ENCODE data around the gene ZNF761.
"Not testable (repeated sequence)": the region's sequence is repeated elsewhere in the genome, so short reads cannot be mapped to it uniquely, and the experiment has no call there.

ZNF761 gene

DNA sequence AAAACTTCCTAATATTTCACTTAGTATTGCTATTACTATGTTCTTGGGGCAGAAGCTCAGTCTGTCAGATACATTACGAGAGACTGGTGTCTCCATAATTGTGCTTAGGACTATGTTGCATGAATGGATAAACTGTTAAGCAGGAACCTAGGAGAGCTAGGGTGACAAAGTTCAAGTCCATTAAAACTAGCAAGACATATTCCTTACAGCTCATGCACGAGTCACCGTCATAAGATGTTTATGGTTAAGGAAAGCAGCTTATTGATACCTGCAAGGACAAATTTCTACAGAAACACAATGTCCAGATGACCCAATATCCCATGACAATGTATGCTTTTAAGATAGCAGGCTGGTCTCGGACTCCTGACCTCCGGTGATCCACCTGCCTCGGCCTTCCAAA lies 30.1 kb downstream of the ZNF761 start:
- DNase-seq = no peak

GRCh38 chr19:53462861-53463260 lies 31.1 kb downstream of the ZNF761 start:
- DNase-seq = peak; percentile 58

GRCh38 chr19:53463263-53463662 lies 31.5 kb downstream of the ZNF761 start:
- DNase-seq = peak; percentile 91

GRCh38 chr19:53466726-53467484 lies 35.1 kb downstream of the ZNF761 start:
- no peak for DNase-seq

DNA sequence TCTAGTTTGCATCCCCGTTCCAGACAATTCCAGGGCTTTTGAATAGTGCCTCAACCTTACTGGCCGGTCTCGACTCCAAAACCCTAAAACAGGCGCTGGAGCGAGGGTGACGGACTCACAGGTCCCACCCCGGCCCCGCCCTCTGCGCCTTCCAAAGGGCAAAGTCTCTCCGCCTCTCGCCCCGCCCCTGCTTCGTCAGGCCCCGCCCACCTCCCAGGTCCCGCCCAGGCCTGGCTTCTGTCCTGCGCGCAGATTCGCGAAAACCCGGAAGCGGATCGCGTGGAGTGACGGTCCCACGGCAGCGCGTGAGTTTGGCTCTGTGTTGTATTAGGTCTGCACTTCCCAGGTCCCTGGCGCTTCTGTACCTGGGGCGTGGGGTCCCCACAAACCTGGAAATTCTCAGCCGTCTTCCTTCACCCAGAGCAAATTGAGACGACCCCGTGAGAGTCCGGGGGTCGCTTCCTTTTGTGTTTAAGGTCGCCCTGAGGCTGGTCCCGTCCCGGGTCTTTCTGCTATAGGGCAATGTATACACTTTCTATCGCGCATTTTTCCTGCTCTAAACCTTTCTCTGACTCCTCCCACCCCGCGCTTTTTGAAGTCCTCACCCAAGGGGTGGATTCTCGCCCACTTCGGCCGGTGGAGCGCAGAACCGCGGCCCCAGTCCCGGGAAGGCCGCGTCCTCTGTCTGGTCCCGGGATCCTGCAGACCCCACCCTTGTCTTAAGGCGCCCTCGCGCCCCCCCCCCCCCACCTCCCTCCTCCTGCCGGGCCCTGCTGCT lies 35.9 kb downstream of the ZNF761 start, which contains the start of gene ZNF813:
Gene ZNF813 (plus strand): TSS at position 249 of the 778 bp plus-strand sequence. CDS start 16,090 bp downstream, outside the sequence.
- DNase-seq = peak; percentile 97

DNA sequence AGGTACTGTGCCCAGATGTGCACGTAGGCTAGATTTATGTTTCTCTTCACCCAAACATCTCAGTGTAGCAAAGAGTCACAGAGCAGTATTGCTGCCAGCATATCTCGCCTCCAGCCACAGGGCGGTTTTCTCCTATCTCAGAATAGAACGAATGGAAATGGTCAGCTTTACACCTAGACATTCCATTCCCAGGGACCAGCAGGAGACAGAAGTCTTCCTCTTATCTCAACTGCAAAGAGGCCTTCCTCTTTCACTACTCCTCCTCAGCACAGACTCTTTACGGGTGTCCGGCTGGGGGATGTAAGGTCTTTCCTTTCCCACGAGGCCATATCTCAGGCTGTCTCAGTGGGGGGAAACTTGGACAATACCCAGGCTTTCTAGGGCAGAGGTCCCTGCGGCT lies 36.8 kb downstream of the ZNF761 start:
- not testable (repeated sequence) for DNase-seq

DNA sequence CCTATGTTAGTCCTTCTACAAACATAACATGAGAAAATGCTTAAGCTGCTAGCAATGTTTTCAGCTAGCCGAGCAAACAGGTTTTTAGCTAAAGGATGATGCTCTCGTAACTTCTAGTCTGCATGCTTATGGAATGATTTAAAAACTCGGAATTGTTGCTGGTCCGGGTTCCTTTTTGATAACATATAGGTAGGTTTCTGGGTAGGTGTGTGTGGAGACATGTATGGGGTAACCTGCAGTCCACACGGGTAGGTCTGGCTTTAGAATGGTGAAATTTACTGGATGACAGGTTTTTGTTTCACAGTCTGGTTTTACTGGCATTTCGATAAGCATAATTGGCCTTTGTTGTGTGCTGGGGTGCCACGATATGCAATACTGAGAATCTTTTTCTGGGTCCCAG lies 40.1 kb downstream of the ZNF761 start:
- no peak for DNase-seq

DNA sequence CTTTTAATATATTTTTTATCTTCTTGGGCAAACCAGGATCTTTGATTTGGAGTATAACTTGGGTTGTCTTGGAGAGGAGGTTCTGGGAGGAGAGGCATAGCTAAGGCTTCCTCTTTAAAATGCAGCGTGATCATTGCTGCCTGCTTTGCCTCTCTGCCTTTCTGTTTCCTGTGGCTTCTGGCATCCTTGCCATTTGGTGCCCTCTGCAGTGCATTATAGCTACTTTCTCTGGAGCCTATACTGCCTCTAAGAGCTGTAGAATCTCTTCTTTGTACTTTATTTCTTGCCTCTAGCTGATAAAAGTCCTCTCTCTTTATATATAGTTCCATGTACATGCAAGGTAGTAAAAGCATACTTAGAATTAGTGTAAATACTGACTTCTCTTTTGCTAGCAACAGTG lies 43.0 kb downstream of the ZNF761 start:
- DNase-seq = not testable (repeated sequence)

- DNase-seq = not testable (repeated sequence)
These were observed 43.7 kb downstream of the ZNF761 start for GRCh38 chr19:53475470-53475869.

GRCh38 chr19:53483751-53484150 lies 52.0 kb downstream of the ZNF761 start:
- not testable (repeated sequence) for DNase-seq

DNA sequence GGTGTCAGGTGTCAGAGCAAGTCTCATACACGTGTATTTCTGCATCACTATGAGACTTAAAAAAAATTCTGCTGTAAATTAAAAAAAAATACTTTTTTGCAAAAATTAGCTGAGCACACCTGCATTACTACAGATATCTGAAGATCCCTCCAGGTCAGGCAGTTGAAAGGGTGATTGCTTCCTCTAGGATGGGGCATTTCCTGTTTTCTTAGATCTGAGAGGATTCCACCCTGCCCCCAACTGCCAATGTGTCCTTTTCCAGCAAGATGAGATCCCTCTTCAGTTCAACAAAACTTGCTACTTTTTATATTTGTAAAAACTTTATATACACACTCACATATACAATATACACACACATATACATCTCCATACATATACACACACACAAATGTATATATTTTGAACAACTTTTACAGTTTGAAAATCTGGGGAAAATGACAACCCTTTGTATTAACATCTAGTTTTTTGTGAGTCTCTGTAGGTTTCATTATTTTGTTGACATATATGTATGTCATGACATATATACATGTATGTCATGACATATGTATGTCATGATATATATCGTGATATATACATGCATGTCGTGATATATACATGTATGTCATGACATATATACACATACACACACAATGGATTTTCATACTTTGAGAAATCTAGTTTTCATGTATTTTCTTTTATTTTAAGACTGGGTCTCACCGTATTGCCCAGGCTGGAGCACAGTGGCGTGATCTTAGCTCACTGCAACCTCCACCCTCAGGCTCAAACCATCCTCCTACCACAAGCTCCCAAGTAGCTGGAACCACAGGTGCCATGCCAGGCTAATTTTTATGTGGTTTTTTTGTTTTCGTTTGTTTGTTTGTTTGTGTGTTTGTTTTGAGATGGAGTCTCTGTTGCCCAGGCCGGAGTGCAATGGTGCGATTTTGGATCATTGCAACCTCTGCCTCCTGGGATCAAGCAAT lies 53.5 kb downstream of the ZNF761 start:
- DNase-seq = peak; percentile 20

DNA sequence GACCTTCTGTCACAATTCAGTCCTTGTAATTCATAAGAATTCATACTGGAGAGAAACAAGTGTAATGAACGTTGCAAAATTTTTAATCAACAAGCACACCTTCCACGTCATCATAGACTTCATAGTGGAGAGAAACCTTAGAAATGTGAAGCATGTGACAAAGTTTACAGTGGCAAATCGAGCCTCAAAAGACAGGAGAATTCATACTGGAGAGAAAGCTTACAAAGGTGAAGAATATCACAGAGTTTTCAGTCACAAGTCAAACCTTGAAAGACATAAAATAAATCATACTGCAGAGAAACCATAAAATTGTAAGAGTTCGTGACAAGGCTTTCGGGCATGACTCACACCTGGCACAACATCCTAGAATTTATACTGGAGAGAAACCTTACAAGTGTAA lies 60.4 kb downstream of the ZNF761 start:
- DNase-seq = no peak

DNA sequence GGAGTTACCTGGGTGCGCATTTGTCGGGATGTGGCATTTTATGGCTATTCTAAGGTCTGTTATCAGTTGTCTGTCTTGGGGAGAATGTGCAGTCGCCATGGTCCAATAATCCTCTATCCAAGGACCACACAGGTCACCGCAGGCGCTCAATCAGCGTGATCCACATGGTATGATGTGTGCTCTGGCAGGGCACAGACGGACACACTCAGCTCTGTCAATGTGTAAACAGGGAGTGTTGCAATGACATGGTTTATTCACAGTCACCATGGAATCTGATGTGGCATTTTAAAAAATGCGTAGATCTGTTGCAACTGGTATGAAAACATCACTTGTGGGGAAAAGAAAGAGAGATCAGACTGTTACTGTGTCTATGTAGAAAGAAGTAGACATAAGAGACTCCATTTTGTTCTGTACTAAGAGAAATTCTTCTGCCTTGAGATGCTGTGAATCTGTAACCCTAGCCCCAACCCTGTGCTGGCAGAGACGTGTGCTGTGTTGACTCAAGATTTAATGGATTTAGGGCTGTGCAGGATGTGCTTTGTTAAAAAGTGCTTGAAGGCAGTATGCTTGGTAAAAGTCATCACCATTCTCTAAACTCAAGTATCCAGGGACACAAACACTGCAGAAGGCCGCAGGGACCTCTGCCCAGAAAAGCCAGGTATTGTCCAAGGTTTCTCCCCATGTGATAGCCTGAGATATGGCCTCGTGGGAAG lies 65.7 kb downstream of the ZNF761 start:
- not testable (repeated sequence) for DNase-seq

- DNase-seq = not testable (repeated sequence)
These were observed 66.2 kb downstream of the ZNF761 start for GRCh38 chr19:53498024-53498395.

DNA sequence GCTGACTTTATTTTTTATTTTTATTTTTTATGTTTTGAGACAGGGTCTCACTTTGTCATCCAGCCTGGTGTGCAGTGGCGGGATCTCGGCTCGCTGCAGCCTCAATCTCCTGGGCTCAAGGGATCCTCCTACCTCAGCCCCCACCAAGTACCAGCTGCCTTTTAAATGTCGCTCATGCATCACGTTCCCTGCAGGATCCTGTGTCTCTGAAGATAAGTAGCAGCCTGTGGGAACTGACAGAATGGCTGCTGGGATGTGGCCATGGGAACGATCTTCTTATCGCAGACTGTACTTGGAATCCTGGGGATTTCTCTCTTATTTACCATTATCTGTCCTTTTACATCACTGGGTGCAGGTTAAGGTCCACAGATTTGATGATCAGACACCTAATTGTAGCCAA lies 71.4 kb downstream of the ZNF761 start:
- DNase-seq = peak; percentile 64

DNA sequence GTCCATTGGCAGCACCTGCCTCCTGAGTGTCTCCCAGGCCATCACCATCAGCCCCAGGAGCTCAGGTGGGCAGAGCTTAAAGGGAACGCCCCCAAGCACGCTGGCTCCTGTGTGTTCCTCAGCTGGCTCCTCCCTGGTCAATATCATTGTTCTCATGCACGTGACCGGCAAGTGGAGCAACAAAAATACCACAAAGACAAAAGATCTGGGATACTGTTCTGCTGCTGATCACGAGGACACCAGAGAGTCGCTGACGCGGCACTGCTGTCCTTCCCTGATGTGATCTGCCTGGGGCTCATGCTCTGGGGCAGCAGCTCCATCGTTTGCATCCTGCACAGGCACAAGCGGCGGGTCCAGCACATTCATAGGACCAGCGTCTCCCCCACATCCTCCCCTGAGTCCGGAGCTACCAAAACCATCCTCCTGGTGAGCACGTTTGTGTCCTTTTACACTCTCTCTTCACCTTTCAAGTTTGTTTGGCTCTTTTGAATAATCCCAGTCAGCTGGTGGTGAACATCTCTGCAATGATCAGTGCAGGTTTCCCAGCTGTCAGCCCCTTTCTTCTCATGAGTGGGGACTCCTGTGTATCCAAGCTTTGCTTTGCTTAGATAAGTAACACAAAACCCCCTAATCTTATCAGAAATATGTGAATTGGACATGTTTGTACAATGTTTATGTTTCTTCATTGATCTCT lies 72.0 kb downstream of the ZNF761 start:
- DNase-seq = peak; percentile 70

DNA sequence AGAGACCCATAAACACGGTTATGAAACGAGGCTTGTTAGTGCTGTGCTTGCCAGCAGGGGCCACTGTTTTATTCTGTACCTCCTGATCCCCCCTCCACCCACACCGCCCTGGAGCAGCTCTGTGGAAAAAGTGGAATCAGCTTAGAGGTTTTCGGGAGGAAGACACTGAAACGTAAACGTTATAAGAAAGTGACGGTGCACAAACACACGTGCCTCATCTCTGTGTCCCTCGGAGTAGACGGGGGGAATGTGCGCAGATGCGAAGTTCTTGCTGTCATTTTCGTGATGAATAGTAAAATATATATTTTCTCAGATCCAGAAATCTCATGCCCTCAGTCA lies 72.5 kb downstream of the ZNF761 start:
- peak; percentile 79 for DNase-seq

- DNase-seq = peak; percentile 30
These were observed 73.1 kb downstream of the ZNF761 start for GRCh38 chr19:53504885-53505284.

DNA sequence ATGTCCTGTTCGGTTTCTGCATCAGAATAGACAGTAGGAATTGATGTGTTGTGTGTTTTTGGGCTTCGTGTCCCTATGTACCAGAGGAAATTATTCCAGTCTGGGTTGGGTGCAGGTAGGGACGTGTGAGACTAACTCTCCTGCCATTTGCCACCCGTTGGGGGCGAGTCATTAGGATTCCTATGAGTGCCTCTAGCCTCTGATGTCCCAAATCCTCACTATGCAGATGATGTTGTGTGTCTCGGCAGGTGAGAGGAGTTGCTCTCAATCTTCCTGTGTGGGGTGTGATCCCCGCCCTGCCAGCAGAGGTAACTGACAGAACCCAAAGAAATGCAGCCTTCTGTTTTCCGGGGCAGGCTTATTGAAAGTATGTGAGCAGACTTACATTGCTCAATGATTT lies 74.9 kb downstream of the ZNF761 start:
- no peak for DNase-seq

All from eye (tissue), 1 donor.